Epithelial cell of esophagus (primary cell): ENCODE measurements around the gene ZNF43.

ENCODE experiments used
- DNase-seq: peaks from one replicate; pipeline ENCODE4 v3.0.0; 2010; ENCODE audit warnings: low read depth
- H3K4me3 ChIP-seq: 2 replicates; pipeline ENCODE4 v1.5.1; 2011; ENCODE audit warnings: mild to moderate bottlenecking, low read length, control low read depth
- CTCF ChIP-seq: IDR thresholded peaks from 2 replicates; pipeline ENCODE4 v1.5.1; 2011; ENCODE audit warnings: low read depth, mild to moderate bottlenecking, low read length, control low read depth, inconsistent platforms; ENCODE audit not compliant: insufficient read depth; ENCODE audit errors: missing control alignments

ZNF43 gene

GRCh38 chr19:21851596-21852345, 15.8 kb upstream of the ZNF43 start:
- TF ChIP-seq CTCF, result no peak
- peak overlapping the region; percentile 88 for H3K4me3 ChIP-seq
- DNase-seq, result peak; percentile 95

- H3K4me3 ChIP-seq, result peak overlapping the region; percentile 88
- no peak for TF ChIP-seq CTCF
- no peak for DNase-seq
Measured at GRCh38 chr19:21850656-21851255, 14.8 kb upstream of the ZNF43 start.

- H3K4me3 ChIP-seq, result no peak overlapping the region
- TF ChIP-seq CTCF, result no peak
- peak; percentile 85 for DNase-seq
Measured at GRCh38 chr19:21848706-21849105, 12.7 kb upstream of the ZNF43 start.

GRCh38 chr19:21843081-21843480, 7.1 kb upstream of the ZNF43 start:
- no peak overlapping the region for H3K4me3 ChIP-seq
- no peak for DNase-seq
- no peak for TF ChIP-seq CTCF

GRCh38 chr19:21841488-21842097, 5.6 kb upstream of the ZNF43 start:
- no peak for DNase-seq
- no peak for TF ChIP-seq CTCF
- H3K4me3 ChIP-seq, result no peak overlapping the region

GRCh38 chr19:21841081-21841480, 5.1 kb upstream of the ZNF43 start:
- DNase-seq, result no peak
- TF ChIP-seq CTCF, result no peak
- no peak overlapping the region for H3K4me3 ChIP-seq
